K562 (cell line): ENCODE measurements around the gene FOXN1. TPM values are rescaled to one million over a fixed set of nuclear protein-coding genes. Genes with fewer than 3 reads are reported as not detected.

ENCODE experiments used
- CBFA2T3 ChIP-seq: fragments of 450-650 bp; IDR thresholded peaks from 2 replicates; pipeline ENCODE4 v1.6.1; 2017
- DNMT1 ChIP-seq: fragments of 450-650 bp; IDR thresholded peaks from 2 replicates; pipeline ENCODE4 v1.6.1; 2016; ENCODE audit warnings: antibody characterized with exemption, mild to moderate bottlenecking
- FOXJ3 ChIP-seq: sonication (generic); formaldehyde crosslinking; IDR thresholded peaks from 2 replicates; pipeline ENCODE4 v1.4.0; 2020; ENCODE audit warnings: mild to moderate bottlenecking, missing genetic modification reagents
- HNRNPUL1 ChIP-seq: fragments of 200-400 bp; formaldehyde crosslinking; IDR thresholded peaks from 2 replicates; pipeline ENCODE4 v1.6.1; 2017; ENCODE audit warnings: low read length
- STAT5A ChIP-seq: IDR thresholded peaks from 2 replicates; pipeline ENCODE4 v1.6.1; 2012; ENCODE audit warnings: low read length, inconsistent platforms, borderline replicate concordance
- ZNF57 ChIP-seq: fragments of 450-650 bp; formaldehyde crosslinking; IDR thresholded peaks from 2 replicates; pipeline ENCODE4 v1.4.0; 2020; ENCODE audit warnings: mild to moderate bottlenecking, moderate library complexity
- polyA plus RNA-seq, 8 experiments: library from polyadenylated mRNA; depleted of rRNA in 4 of 8; stranded (reverse) in 5 of 8; unstranded in 3 of 8; fragments of >200 nt; fragmentation: Nextera tagmentation in 2 of 8; fragmentation: Illumina TruSeq in 1 of 8; extraction: Ambion mirVana in 2 of 8; extraction: Trizol in 1 of 8; gene quantifications; 2 replicates each; pipeline versions ENCODE4 v1.2.1 to v1.2.3, GENCODE V29; 2011 to 2014; ENCODE audit warnings: inconsistent platforms in 1 of 8, missing spikeins in 1 of 8
- total RNA-seq, 7 experiments: library from RNA; depleted of rRNA in 6 of 7; stranded (reverse); fragments of >200 nt in 6 of 7; fragmentation: Illumina TruSeq in 2 of 7; extraction: Trizol in 2 of 7; gene quantifications; 2 replicates each; pipeline versions ENCODE4 v1.2.1 to v1.2.3, GENCODE V29; 2011 to 2021; ENCODE audit warnings: low replicate concordance in 1 of 7
- TF ChIP-seq, protein P1 (sequence below): fragments of 250-450 bp; sonication (Bioruptor Pico); IDR thresholded peaks from 2 replicates; pipeline ENCODE4 v1.5.0; 2021
- TF ChIP-seq, protein P2 (sequence below): fragments of 450-650 bp; IDR thresholded peaks from 2 replicates; pipeline ENCODE4 v1.6.1; 2016; ENCODE audit warnings: mild to moderate bottlenecking, moderate library complexity
- TF ChIP-seq, protein P3 (sequence below): fragments of 450-650 bp; IDR thresholded peaks from one replicate; pipeline ENCODE4 v1.6.1; 2018; ENCODE audit warnings: mild to moderate bottlenecking, moderate library complexity; ENCODE audit not compliant: partially characterized antibody
- TF ChIP-seq, protein P4 (sequence below): sonication (generic); formaldehyde crosslinking; IDR thresholded peaks from 2 replicates; pipeline ENCODE4 v1.8.0; 2023; ENCODE audit warnings: mild to moderate bottlenecking, missing genetic modification reagents
- TF ChIP-seq, protein P5 (sequence below): fragments of 250-450 bp; sonication (Bioruptor Pico); IDR thresholded peaks from 2 replicates; pipeline ENCODE4 v1.5.0; 2021

FOXN1 gene
- total and polyA plus RNA-seq, 9 of the 15 experiments (the other 6 are each of a cell fraction or from before 2014, with no cell fraction given): not detected

DNA sequence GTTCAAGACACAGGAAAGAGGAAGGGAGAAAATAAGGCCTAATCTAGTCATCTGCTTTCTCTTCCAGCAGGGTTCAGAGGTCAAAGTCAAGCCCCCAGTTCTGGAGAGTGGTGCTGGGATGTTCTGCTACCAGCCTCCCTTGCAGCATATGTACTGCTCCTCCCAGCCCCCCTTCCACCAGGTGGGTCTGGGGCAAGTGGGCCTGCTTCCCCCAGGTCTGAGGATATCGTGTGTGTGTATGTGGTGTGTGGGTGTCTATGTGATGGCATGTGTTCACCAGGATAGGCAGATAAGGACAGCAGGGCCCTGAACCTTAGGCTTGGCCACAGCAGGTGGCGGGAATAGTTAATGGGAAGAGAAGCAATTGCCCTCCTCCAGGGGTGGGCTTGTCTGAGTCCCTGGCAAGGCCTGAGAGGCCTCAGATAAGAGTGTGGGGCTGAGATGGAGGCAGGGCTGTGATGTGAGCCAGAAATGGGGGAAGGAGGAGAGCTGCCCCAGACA, 21.1 kb downstream of the FOXN1 start (continued):
- TF ChIP-seq, protein P1, sequence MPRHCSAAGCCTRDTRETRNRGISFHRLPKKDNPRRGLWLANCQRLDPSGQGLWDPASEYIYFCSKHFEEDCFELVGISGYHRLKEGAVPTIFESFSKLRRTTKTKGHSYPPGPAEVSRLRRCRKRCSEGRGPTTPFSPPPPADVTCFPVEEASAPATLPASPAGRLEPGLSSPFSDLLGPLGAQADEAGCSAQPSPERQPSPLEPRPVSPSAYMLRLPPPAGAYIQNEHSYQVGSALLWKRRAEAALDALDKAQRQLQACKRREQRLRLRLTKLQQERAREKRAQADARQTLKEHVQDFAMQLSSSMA (CRISPR knock-in tag): no peak
- TF ChIP-seq, protein P2, sequence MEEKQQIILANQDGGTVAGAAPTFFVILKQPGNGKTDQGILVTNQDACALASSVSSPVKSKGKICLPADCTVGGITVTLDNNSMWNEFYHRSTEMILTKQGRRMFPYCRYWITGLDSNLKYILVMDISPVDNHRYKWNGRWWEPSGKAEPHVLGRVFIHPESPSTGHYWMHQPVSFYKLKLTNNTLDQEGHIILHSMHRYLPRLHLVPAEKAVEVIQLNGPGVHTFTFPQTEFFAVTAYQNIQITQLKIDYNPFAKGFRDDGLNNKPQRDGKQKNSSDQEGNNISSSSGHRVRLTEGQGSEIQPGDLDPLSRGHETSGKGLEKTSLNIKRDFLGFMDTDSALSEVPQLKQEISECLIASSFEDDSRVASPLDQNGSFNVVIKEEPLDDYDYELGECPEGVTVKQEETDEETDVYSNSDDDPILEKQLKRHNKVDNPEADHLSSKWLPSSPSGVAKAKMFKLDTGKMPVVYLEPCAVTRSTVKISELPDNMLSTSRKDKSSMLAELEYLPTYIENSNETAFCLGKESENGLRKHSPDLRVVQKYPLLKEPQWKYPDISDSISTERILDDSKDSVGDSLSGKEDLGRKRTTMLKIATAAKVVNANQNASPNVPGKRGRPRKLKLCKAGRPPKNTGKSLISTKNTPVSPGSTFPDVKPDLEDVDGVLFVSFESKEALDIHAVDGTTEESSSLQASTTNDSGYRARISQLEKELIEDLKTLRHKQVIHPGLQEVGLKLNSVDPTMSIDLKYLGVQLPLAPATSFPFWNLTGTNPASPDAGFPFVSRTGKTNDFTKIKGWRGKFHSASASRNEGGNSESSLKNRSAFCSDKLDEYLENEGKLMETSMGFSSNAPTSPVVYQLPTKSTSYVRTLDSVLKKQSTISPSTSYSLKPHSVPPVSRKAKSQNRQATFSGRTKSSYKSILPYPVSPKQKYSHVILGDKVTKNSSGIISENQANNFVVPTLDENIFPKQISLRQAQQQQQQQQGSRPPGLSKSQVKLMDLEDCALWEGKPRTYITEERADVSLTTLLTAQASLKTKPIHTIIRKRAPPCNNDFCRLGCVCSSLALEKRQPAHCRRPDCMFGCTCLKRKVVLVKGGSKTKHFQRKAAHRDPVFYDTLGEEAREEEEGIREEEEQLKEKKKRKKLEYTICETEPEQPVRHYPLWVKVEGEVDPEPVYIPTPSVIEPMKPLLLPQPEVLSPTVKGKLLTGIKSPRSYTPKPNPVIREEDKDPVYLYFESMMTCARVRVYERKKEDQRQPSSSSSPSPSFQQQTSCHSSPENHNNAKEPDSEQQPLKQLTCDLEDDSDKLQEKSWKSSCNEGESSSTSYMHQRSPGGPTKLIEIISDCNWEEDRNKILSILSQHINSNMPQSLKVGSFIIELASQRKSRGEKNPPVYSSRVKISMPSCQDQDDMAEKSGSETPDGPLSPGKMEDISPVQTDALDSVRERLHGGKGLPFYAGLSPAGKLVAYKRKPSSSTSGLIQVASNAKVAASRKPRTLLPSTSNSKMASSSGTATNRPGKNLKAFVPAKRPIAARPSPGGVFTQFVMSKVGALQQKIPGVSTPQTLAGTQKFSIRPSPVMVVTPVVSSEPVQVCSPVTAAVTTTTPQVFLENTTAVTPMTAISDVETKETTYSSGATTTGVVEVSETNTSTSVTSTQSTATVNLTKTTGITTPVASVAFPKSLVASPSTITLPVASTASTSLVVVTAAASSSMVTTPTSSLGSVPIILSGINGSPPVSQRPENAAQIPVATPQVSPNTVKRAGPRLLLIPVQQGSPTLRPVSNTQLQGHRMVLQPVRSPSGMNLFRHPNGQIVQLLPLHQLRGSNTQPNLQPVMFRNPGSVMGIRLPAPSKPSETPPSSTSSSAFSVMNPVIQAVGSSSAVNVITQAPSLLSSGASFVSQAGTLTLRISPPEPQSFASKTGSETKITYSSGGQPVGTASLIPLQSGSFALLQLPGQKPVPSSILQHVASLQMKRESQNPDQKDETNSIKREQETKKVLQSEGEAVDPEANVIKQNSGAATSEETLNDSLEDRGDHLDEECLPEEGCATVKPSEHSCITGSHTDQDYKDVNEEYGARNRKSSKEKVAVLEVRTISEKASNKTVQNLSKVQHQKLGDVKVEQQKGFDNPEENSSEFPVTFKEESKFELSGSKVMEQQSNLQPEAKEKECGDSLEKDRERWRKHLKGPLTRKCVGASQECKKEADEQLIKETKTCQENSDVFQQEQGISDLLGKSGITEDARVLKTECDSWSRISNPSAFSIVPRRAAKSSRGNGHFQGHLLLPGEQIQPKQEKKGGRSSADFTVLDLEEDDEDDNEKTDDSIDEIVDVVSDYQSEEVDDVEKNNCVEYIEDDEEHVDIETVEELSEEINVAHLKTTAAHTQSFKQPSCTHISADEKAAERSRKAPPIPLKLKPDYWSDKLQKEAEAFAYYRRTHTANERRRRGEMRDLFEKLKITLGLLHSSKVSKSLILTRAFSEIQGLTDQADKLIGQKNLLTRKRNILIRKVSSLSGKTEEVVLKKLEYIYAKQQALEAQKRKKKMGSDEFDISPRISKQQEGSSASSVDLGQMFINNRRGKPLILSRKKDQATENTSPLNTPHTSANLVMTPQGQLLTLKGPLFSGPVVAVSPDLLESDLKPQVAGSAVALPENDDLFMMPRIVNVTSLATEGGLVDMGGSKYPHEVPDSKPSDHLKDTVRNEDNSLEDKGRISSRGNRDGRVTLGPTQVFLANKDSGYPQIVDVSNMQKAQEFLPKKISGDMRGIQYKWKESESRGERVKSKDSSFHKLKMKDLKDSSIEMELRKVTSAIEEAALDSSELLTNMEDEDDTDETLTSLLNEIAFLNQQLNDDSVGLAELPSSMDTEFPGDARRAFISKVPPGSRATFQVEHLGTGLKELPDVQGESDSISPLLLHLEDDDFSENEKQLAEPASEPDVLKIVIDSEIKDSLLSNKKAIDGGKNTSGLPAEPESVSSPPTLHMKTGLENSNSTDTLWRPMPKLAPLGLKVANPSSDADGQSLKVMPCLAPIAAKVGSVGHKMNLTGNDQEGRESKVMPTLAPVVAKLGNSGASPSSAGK: no peak
- TF ChIP-seq, protein P3, sequence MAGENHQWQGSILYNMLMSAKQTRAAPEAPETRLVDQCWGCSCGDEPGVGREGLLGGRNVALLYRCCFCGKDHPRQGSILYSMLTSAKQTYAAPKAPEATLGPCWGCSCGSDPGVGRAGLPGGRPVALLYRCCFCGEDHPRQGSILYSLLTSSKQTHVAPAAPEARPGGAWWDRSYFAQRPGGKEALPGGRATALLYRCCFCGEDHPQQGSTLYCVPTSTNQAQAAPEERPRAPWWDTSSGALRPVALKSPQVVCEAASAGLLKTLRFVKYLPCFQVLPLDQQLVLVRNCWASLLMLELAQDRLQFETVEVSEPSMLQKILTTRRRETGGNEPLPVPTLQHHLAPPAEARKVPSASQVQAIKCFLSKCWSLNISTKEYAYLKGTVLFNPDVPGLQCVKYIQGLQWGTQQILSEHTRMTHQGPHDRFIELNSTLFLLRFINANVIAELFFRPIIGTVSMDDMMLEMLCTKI: no peak
- TF ChIP-seq STAT5A (peak; percentile 84; the same call in 1 of the 2 replicates), ZNF57 (CRISPR knock-in tag) (no peak), CBFA2T3 (peak; percentile 100), HNRNPUL1 (no peak), DNMT1 (no peak), FOXJ3 (CRISPR knock-in tag) (no peak)
- TF ChIP-seq, protein P4, sequence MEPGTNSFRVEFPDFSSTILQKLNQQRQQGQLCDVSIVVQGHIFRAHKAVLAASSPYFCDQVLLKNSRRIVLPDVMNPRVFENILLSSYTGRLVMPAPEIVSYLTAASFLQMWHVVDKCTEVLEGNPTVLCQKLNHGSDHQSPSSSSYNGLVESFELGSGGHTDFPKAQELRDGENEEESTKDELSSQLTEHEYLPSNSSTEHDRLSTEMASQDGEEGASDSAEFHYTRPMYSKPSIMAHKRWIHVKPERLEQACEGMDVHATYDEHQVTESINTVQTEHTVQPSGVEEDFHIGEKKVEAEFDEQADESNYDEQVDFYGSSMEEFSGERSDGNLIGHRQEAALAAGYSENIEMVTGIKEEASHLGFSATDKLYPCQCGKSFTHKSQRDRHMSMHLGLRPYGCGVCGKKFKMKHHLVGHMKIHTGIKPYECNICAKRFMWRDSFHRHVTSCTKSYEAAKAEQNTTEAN: no peak
- TF ChIP-seq, protein P5, sequence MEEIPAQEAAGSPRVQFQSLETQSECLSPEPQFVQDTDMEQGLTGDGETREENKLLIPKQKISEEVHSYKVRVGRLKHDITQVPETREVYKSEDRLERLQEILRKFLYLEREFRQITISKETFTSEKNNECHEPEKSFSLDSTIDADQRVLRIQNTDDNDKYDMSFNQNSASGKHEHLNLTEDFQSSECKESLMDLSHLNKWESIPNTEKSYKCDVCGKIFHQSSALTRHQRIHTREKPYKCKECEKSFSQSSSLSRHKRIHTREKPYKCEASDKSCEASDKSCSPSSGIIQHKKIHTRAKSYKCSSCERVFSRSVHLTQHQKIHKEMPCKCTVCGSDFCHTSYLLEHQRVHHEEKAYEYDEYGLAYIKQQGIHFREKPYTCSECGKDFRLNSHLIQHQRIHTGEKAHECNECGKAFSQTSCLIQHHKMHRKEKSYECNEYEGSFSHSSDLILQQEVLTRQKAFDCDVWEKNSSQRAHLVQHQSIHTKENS (CRISPR knock-in tag): no peak
